CD1c-positive myeloid dendritic cell (primary cell): ENCODE data around the gene PCNT.

Experiments used
- DNase-seq: peaks from one replicate; pipeline ENCODE4 v3.0.0-alpha.2; 2016; ENCODE audit errors: extremely low spot score

Gene PCNT

DNA sequence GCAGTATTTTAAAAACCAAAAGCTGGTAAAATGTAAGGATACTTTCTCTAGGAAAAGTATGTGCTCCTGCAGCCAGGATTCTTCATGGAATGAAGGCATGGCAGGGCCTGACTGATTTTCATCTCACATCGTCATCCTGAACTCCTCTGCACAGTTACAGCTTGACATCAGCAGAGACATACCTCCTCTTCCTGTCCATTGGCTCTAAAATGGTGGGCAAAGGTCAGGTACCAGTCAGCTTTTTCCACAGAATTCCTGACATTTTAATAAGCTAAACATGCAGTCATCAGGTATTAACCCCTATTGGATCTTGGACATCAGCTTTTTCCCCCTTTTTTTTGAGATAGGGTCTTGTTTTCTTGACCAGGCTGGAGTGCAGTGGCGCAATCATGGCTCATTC, 5.8 kb downstream of the PCNT start:
- no peak for DNase-seq

DNA sequence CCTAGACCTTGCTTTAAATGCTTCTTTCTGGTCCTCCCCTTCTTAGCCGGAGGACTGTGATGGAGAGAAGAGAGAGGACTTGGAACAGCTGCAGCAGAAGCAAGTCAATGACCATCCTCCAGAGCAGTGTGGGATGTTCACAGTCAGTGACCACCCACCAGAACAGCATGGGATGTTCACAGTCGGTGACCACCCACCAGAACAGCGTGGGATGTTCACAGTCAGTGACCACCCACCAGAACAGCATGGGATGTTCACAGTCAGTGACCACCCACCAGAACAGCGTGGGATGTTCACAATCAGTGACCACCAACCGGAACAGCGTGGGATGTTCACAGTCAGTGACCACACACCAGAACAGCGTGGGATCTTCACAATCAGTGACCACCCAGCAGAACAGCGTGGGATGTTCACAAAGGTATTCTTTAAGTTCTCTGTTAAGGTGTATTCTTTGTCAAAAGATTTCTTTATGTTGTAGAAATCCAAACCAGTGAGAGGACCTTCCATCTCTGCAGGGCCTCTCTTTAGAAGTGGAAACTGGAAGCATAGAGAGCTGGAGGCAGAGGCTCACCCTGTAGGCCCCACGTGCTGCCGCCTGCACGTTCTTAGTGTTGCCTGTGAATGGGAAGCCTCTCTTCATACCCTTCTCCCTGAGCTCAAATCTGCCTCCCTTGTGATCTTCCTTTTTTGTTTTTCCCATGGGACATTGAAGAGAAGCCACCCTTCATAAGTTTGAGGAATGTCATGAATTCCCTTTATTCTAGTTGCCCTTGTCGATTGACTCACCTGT, 10.6 kb downstream of the PCNT start:
- DNase-seq = no peak

DNA sequence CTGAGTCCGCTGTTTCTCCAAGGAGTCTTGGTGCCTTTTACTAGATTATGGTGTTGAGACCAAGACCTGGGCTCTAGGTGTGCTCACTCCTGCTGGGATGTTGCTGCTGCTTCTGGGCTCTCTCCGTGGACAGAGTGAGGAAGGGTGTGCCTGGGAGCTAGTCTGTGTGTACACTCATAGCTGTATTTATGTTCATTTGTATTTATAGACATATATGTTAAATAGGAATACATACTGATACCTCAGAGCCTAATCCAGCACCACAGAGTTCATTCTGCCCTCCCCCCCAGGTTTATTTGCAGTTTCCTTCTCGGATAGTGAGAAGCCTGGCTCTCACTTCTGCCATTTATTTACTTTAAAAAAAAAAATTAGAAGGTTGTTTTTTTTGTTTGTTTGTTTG, 12.6 kb downstream of the PCNT start:
- DNase-seq = no peak

DNA sequence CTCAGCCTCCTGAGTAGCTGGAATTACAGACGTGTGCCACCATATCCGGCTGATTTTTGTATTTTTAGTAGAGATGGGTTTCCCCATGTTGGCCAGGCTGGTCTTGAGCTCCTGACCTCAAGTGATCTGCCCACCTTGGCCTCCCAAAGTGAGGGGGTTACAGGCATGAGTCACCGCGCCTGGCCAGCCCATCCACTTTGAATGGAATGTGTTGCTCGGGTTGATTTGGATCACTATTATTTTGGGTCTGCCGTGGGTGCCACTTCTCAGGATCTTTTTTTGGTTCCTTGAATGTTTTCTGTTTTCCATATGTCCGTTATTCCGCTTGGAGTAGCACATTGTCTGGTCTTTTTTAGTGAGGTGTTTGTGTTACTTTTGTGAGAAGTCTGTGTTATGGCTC, 17.0 kb downstream of the PCNT start:
- no peak for DNase-seq

DNA sequence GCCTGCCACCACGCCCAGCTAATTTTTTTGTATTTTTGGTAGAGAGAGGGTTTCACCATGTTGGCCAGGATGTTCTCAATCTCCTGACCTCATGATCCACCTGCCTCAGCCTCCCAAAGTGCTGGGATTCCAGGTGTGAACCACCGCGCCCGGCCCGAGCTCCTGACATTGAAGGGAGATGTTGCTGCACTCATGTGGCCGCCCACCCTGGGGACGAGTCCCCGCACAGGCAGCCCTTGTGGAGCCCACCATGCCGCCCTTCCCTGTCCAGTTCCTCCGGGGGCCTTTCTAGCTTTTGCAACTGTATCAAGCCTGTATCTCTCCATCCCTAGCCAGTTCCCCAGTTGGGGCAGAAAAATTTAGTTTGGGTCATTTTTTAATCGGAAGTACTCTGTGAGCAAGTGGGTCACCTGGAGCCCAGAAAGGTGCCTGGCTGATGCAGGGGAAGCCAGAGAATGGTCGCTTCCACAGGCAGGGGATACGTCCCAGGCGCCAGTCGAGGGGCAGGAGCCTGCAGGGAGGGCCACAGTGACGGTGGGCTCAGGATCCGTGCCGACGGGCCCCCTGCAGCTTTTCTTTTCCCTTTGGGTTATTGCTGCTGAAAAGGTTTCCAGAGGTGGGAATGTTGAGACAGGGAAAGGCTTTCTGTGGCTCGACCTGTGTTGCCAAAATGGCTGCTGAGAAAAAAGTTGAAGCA, 20.4 kb downstream of the PCNT start:
- no peak for DNase-seq

DNA sequence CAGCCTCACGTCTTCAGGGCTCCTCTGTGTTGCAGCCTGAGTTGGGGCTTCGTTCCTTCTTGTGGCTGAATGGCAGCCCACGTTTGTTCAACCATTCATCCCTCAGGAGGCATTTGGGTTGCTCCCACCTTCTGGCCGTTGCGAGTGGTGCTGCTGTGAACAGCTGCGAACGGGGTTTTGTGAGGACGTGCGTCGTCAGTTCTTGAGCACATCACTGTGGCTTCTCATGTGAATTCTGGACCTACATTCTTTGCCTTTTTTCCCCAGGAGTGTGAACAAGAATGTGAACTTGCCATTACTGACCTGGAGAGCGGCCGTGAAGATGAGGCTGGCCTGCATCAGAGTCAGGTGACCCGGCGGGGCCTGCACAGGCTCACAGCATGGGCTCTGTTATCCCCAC, 21.9 kb downstream of the PCNT start:
- DNase-seq = no peak

DNA sequence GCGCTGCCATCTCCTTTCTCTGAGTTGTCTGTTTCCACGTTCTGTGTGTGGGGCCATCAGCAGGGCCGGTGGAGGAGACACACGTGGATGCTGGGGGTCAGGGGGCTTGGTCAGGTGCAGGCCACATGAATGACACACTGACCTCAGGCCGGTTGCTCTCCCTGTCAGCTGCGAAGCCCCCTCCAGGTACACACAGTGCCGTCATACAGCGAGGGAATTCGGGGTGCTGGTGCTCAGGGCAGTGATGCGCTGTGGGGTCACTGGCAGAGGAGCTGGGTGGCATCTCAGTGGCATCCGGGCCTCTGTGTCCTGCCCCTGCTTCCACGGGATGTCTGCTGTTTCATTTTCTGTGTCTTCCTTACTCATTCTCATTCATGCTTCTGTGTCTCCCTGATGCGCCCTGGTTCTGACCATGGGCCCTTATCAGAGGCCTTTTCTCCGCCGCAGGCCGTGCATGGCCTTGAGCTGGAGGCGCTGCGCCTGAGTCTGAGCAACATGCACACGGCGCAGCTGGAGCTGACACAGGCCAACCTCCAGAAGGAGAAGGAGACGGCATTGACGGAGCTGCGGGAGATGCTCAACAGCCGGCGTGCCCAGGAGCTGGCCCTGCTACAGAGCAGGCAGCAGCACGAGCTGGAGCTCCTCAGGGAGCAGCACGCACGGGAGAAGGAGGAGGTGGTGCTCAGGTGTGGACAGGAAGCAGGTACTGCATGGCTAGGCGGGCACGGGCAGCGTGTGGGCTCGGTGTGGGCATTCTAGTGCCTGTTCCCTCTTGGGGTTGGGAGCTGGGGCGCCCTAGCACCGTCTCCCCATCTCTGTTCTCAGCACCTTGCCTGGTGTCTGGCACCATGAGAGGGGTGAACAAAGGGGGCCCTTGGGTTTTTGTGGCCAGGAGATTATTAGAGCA, 22.6 kb downstream of the PCNT start:
- DNase-seq = no peak

DNA sequence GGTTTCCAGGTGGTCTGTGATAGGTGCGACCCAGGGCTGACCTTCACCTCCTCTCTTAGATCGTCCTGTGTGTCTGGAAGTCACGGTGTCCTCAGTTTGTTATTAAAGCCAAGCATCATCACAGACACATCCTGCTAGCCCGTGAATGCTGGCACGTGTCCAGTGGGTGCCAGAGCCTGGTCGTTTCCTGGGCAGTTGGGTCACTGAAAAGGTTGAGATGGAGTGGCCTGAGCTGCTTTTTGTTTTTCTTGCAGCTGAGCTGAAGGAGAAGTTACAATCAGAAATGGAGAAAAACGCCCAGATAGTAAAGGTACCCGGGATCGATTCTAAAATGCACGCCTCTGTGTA, 23.2 kb downstream of the PCNT start:
- DNase-seq = no peak

DNA sequence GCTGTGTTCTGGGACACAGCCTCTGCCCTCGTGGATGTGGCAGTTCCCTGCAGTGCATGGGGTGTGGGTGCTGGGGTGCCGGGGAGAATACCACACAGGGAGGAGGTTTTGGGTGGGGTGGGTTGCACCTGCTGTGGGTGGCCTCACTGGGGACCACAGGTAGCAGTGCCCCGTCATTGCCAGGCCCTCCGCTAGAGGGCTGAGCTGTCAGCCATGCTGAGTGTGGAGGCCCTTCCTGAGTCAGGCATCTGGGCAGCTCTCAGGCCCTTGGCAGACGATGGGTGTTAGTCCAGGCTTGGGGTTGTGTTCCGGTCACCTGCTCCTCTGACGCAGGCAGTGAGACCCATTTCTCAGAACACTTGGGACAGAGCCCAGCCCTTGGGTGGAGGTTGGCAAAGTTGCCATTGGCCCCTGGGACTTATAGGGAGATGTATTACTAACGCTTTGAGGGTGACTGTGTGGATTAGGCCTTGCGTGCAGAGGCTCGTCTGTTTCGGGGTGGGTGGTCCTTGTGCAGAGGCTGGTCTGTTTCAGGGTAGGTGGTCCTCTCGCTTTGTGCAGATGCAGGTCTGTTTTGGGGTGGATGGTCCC, 23.9 kb downstream of the PCNT start:
- no peak for DNase-seq

DNA sequence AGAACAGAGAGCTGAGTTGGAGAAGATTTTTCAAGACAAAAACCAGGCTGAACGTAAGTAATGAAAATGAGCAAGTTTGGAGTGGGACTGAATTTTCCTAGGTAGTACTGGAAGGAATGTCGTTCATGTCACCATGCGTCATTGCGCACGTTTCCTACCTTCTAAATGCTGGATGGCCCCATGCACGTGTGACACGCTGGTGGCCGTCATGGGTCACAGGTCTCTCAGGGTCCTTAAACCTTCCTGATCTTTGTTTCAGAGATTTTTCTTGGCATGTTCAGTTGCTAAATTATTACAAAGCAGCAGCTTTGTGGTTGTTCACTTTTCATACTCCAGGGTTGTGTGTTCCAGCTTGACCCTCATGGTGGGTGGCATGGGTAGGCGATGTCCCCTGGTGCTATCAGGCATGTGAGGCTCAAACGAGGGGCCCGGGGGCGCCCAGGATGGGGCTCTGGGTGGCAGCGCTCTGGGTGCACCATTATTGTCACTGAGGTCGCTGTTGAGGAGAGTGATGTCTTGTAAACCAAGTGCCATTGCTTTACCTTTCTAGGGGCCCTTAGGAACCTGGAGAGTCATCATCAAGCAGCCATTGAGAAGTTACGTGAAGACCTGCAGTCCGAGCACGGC, 25.3 kb downstream of the PCNT start:
- DNase-seq = no peak

DNA sequence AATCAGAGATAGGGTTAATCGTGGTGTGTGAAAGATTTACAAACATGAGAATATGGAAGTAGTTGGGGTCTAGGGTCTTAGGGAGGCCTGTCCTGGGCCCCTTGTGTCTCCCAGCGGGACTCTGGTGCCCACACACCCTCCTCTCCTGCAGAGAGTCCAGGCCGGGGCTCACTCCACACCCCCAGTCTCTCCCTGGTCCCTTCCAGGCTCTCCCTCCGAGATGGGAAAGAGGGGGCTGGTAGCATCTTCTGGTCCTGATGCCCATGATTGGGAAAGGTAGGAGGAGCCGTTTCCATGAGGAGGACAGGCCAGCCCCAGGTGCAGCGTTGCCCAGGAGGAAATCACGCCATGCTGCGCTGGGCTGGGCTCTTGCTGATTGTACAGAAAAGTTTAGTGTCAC, 26.6 kb downstream of the PCNT start:
- DNase-seq = no peak

DNA sequence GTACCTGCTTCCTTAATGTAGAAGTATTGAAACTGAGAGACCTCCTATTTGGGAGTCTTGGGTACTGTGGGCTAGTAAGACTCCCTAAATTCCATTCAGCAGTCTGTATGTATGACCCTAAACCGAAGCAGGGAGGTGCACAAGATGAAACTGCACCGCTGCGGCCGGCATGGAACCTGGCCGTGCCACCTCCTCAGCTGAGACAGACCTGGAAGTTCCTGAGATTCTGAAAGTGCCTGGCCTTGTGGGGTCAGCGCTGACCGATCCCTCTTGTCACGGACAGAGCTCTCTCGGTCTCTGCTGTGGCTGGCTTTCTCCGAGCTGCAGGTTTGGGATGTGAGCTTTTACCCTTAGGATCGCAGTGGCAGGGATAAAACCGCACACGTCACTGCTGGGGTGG, 27.0 kb downstream of the PCNT start:
- DNase-seq = no peak

DNA sequence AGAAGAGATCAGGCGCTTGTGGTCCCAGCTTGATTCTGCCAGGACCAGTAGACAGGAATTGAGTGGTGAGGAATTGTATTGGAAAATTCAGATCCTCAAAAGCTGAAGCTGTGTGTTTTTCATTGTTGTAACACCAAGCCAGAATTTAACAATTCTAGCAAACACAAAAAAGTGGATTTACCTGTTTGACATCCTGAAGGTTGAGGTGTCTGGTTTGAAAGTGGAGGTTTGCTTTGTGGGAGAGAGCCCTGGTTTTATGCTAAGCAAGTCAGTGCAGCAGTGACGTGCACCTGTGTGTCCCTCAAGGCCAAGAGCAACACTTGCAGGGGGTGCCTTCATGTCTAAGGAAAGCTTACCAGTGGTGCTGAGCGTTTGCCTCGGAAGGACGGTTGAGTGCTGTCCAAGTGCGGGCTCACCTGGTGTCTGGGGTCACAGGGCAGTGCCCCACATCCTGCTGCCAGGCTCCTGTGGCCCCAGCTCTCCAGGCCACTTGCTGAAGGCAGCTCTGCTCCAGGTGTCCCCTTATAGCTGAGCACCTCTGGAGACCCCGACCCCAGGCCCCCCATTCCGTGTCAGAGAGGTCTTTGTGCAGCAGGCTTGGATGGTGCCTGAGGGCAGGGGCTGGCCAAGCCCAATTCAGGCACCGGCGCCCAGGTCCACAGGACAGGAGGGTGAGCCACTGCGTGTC, 27.7 kb downstream of the PCNT start:
- DNase-seq = no peak

DNA sequence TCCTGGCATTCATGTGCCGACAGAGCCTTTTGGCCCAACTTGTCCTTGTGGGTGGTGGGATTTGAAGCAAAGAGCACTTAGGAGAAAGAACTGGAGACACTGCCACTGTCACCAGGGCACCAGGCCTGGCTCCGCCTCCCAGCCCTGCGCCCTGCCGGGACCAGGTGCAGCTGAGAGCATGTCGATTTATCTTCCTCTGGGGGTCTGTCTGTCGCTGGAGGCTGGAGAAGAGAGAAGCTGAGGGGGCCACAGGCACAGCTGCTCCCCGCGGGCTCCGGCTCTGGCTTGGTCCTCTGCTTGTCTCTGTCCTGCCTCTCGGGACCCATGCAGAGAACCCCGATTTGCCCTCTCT, 28.2 kb downstream of the PCNT start:
- no peak for DNase-seq

DNA sequence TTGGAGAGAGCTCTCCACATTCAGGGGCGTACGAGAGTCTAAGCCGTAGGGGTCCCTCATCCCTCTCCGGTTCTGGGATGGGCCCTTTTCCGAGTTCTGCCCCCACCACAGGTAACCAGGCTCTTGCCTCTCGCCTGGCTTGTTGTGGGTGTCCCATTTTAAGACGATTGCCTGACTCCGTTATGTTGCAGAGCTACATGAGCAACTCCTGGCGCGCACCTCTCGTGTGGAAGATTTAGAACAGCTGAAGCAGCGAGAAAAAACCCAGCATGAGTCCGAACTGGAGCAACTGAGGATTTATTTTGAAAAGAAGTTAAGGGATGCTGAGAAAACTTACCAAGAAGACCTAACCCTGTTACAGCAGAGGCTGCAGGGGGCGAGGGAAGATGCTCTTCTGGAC, 29.0 kb downstream of the PCNT start:
- DNase-seq = no peak

DNA sequence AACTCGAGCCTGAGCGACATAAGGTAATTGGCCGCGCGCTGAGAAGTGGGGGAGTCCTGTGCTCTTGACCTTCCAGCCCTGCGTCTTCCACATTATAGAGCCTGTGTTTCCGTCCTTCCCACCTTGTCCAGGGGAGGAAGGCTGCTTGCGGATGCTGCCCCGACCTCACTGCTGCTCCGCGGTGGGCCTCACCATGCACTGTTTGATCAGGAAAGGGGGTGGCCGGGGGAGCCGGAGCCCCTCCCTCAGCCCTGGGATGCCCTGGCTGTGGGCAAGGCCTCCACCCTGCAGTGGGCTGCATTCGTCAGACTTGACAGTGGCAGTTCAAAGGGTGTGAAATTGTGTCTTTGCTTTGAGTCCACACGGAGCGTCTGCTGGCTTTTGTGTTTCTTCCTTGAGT, 30.1 kb downstream of the PCNT start:
- DNase-seq = no peak

DNA sequence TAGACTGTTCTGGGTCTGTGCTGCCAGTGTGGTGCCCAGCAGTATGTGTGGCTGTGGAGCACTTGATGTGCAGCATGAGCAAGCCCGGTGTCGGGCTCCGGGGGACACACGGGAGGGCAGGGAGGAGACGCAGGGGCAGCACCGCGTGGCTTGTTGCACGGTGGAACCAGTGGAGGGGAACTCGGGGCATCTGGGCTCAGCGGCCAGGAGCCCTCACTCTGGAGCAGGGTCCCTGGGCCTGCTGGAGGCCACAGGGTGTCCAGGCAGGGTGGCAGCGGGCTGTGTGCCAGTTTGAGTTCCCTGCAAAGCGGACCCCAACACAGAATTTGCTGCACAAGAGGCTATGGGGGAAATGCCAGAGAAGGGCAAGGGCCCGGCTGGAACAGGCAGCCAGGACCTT, 30.6 kb downstream of the PCNT start:
- DNase-seq = no peak

DNA sequence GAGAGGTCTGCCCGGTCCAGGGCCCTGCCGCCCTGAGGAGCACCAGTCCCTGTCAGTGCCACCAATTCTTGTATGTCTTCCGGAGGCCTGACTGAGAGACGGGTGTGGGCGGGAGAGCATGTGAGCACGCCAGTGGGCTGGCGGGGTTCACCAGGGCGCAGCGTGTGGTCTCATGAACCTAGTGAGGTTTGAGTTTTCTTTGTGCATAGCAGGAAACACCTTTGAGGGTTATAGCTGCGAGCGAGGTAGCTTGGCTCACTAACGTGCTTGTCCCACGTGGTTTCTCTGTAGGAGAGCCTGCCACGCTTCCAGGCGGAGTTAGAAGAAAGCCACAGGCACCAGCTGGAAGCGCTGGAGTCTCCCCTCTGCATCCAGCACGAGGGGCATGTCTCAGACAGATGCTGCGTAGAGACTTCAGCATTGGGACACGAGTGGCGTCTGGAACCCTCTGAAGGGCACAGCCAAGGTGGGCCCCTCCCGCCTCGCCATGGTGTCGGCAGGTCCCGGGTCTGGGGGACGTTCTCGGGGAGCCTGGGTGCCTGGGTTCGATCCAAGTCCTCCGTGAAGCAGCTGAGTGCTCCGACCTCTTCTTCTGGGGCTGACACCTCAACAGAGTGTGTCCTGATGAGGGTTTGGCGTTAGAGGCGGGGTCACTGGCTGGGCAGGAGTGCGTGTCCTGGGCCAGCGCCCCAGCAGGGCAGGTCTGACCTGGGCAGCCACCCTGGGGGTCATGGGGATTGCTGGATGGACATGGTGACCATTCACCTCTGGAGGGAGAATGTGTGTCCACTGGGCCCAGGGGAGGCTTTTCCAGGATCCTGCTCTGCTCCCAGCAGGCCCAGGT, 31.4 kb downstream of the PCNT start:
- DNase-seq = no peak

DNA sequence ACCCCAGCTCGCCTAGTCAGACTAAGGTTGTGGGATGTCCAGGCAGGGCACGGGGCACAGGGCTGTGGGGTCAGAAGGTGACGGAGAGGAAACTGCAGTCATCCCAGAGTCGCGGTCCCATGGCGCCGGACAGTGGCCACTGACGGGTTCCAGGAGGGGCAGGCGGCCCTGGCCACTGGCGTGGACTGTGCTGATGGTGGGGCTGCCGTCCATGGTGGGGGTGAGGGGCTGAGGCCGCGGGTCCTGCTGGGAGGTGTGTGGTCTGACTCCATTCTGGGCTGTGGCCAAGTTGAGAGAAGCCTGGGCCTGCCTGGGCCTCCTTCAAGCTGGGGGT, 32.0 kb downstream of the PCNT start:
- DNase-seq = no peak

DNA sequence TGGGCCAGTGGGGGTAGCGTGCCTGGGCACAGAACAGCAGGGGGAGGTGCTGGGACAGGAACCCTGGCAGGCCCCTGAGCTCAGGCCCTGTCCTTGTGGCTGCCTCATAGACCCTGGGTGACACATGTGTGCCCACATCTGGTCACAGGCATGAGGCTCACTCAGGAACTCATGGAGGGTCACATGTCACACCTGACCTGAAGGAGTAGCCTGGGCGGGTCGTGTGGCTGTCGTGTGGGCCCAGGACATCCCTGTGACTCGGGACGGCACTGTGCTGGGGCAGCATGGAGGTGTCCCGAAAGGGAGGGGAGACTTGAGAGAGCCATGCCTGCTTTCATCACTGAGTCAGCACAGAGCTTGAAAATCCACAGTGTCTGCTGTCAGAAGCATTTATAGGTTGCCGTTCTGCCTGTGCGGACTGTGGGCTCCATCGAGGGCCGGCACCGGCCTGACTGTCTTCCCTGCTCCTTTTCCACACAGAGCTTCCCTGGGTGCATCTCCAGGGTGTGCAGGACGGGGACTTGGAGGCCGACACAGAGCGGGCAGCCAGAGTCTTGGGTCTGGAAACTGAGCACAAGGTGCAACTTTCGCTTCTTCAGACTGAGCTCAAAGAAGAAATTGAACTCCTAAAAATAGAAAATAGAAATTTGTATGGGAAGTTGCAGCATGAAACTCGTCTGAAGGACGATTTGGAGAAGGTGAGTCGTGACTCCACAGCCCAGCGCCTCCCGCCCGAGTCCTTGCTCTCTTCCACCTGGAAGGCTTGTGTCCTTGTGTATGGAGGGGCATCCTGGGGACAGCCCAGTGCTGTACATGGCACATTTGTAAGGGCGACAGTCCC, 32.8 kb downstream of the PCNT start:
- no peak for DNase-seq
